BLaER1 treated with 17β-estradiol and CSF1 and Interleukin-3, amounts not matched to agents 10 nM and 100 nM (cell line): ENCODE data around the gene GAGE10.
"Not testable (repeated sequence)": the region's sequence is repeated elsewhere in the genome, so short reads cannot be mapped to it uniquely, and the experiment has no call there.

Experiments used
- H3K27ac ChIP-seq, 11 experiments: shearing (Covaris generic); formaldehyde crosslinking; 2 replicates each; pipeline ENCODE4 v1.8.1; 2022
- H3K27me3 ChIP-seq, 11 experiments: shearing (Covaris generic); formaldehyde crosslinking; 2 replicates each; pipeline ENCODE4 v1.8.1; 2022
- H3K36me3 ChIP-seq, 11 experiments: shearing (Covaris generic); formaldehyde crosslinking; 2 replicates each; pipeline ENCODE4 v1.8.1; 2022
- H3K4me1 ChIP-seq, 10 experiments: shearing (Covaris generic); formaldehyde crosslinking; 2 replicates each; pipeline ENCODE4 v1.8.1; 2022
- H3K4me2 ChIP-seq, 11 experiments: shearing (Covaris generic); formaldehyde crosslinking; 2 replicates each; pipeline ENCODE4 v1.8.1; 2022
- H3K4me3 ChIP-seq, 10 experiments: shearing (Covaris generic); formaldehyde crosslinking; 2 replicates each; pipeline ENCODE4 v1.8.1; 2022
- H3K9ac ChIP-seq, 11 experiments: shearing (Covaris generic); formaldehyde crosslinking; 2 replicates each; pipeline ENCODE4 v1.8.1; 2022
- H3K9me3 ChIP-seq, 11 experiments: shearing (Covaris generic); formaldehyde crosslinking; replicated peaks in 1 of 11; 2 replicates each; pipeline ENCODE4 v1.8.1; 2022
- H4K20me1 ChIP-seq, 11 experiments: shearing (Covaris generic); formaldehyde crosslinking; 2 replicates each; pipeline ENCODE4 v1.8.1; 2022
- Cebpa-rat ChIP-seq, 11 experiments: shearing (Covaris generic); IDR thresholded peaks; 2 replicates each; pipeline ENCODE4 v1.8.1; 2022

GAGE10 gene

DNA sequence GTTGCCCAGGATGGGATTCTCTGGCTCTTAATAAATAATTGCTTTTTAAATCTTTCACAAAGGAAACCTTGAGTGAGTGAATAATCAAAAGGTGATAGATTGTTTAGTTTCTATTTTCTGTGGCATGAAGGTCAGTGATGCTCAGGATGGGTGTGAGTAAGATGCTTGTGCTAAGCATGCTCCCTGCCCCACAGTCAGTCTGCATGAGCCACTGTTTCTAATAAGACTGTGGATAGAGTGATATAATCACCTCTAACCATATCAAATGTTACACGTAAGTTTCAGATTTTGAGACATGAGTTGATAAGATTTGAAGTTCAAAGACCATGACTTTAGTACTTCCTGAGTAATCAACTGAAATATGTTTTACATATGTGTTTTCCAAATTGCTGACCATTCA is 2.7 kb upstream of the GAGE10 start:
- Histone ChIP-seq H4K20me1 (peaks cover 0 to 4% (median 0%) of the 10 kb centered on the region in 11 experiments; a peak in 1 of 22 replicates), H3K4me3 (no peak overlapping the region), H3K36me3 (no peaks in the 10 kb centered on the region), H3K27ac (no peak overlapping the region), H3K4me2 (no peak overlapping the region), H3K27me3 (peaks cover 59 to 92% (median 82%) of the 10 kb centered on the region in 11 experiments), H3K9ac (no peak overlapping the region), H3K4me1 (no peaks in the 10 kb centered on the region), H3K9me3 (no peaks in the 10 kb centered on the region)
- TF ChIP-seq Cebpa-rat (IDR thresholded peaks at IDR 0.05), result no peak

DNA sequence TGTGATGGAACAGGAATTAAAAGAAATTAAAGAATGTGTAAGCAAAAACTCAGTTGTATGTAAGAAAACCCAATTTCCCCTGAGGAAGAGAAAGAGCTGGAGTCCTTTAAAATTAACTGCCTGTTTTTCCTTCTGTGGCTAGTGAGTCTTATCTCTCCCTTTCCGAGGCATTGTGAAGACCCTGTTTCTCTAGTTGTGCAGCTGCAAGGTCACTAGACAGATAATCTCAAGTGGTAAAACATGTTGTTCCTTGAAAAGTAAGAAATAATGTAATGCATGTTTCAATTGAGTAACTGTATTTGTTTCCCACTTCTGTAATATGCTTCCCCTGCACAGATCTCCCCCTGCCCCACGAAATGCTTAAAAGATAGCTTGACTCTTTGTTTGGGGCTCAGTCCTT is 4.3 kb downstream of the GAGE10 start:
- H3K9me3 ChIP-seq, H3K4me3 ChIP-seq, H3K36me3 ChIP-seq, H4K20me1 ChIP-seq, H3K27ac ChIP-seq, H3K9ac ChIP-seq: not testable (repeated sequence)
- Histone ChIP-seq H3K27me3 (peaks cover 23 to 65% (median 55%) of the 10 kb centered on the region in 11 experiments), H3K4me1 (peaks cover 8 to 30% (median 25%) of the 10 kb centered on the region in 10 experiments), H3K4me2 (peak overlapping the region in 4 of 11 experiments; percentile 76 to 91 (median 82); a peak in 4 of 22 replicates)

DNA sequence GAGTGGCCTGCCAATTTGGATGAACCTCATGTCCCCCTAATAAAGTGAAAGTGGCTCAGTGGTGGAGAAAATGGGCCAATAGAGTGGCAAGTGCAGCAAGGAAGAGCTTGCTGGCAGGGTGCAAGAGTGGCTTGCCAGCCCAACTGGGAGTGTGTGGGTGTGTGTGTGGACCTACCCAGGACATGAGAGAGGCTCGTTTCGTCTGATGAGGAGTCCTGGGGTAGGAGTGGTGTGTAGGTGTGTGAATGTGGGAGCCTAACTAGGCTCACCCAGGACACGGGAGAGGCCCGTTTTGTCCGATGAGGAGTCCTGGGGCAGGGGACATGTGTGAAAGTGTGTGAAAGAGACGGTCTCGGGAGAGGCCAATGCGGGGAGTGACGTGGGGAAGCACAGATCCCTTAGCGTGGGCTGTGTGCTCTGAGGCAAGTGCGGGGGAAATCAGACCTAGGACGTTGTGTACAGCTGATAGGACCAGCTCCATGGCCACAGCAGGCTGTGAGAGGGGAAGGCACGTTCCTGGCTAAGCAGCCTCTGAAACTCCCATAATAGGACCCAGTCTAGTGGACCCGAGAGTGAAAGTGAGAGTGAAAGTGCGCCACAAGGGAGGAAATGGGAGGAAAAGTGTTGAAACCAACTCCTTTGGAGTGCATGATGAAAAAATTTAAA is 5.3 kb downstream of the GAGE10 start:
- Histone ChIP-seq H4K20me1 (peaks cover 0 to 4% (median 0%) of the 10 kb centered on the region in 11 experiments; a peak in 1 of 22 replicates), H3K36me3 (no peaks in the 10 kb centered on the region), H3K4me2 (peak overlapping the region; percentile 74 to 95 (median 85)), H3K9ac (peak overlapping the region; percentile 30 to 76 (median 70); a peak in 21 of 22 replicates), H3K27me3 (peaks cover 13 to 63% (median 54%) of the 10 kb centered on the region in 11 experiments; a peak in 21 of 22 replicates), H3K4me3 (peak overlapping the region; percentile 14 to 62 (median 45); a peak in 17 of 20 replicates), H3K27ac (peak overlapping the region in 10 of 11 experiments; percentile 22 to 83 (median 76); a peak in 20 of 22 replicates), H3K4me1 (peaks cover 8 to 30% (median 25%) of the 10 kb centered on the region in 10 experiments), H3K9me3 (no peaks in the 10 kb centered on the region)
- no peak for TF ChIP-seq Cebpa-rat (IDR thresholded peaks at IDR 0.05)

DNA sequence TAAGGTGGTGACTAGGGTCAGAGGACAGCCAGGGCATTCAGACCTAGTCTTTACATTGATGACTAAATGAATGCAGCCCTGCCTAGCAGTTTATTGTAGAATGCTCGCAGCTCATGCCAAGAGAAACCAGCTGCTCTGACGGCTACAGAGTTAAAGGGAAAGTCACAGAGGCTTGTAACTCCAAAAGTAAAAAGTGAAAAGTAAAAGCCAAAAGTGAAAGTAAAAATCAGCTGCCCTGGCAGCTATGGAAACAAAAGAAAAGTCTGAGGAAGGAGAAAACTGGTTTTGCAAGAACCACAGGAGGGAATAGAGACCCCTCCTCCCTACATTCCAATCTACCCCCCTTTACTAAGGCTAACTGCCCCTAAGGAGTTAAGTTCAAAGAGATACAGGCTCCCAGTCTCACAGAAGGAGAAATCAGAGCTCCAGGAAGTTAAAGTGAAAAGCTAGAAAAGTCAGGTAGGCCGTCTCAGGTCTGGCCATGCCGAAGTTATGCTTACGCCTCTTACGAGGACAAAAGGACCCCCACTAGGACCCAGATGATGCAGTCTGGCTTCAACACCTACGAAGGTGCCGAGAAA is 6.0 kb downstream of the GAGE10 start:
- Histone ChIP-seq H3K36me3 (no peaks in the 10 kb centered on the region), H3K4me2 (peak overlapping the region; percentile 74 to 95 (median 85)), H3K27me3 (peaks cover 11 to 60% (median 48%) of the 10 kb centered on the region in 11 experiments; a peak in 19 of 22 replicates), H3K27ac (peak overlapping the region in 10 of 11 experiments; percentile 22 to 83 (median 76); a peak in 21 of 22 replicates), H3K9ac (peak overlapping the region; percentile 43 to 76 (median 70); a peak in 21 of 22 replicates), H3K4me3 (peak overlapping the region; percentile 14 to 62 (median 45); a peak in 17 of 20 replicates), H4K20me1 (no peaks in the 10 kb centered on the region), H3K9me3 (no peaks in the 10 kb centered on the region), H3K4me1 (peaks cover 8 to 30% (median 25%) of the 10 kb centered on the region in 10 experiments)
- no peak for TF ChIP-seq Cebpa-rat (IDR thresholded peaks at IDR 0.05)

DNA sequence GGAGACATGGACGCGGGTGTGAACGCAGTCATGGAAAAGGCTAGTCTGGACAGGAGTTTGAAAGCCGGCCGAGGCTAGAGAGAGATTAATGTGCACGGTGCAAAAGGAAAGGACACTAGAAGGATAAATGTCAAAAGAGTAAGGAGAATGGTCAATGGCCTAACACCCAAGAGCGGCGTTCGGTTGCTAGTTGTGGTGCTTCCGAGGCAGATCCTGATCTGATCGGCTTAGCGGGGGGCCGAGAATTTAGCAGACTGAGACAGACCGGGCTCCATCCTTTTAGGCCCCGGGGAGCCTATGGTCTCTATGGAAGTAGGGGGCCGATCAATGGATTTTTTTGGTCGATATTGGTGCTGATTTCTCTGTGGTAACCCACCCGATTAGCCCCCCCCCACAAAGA is 6.9 kb downstream of the GAGE10 start:
- no peak overlapping the region for H3K4me3 ChIP-seq
- no peaks in the 10 kb centered on the region for H3K9me3 ChIP-seq
- H3K36me3 ChIP-seq, result no peaks in the 10 kb centered on the region
- H3K27me3 ChIP-seq, result peaks cover 18 to 63% (median 56%) of the 10 kb centered on the region in 11 experiments; a peak in 19 of 22 replicates
- H3K27ac ChIP-seq, result peak overlapping the region in 6 of 11 experiments; percentile 71 to 83 (median 76); a peak in 8 of 22 replicates
- no peak for TF ChIP-seq Cebpa-rat (IDR thresholded peaks at IDR 0.05)
- no peaks in the 10 kb centered on the region for H4K20me1 ChIP-seq
- H3K9ac ChIP-seq, result peak overlapping the region in 1 of 11 experiments; percentile 70; a peak in 1 of 22 replicates
- H3K4me2 ChIP-seq, result peak overlapping the region; percentile 74 to 95 (median 85); a peak in 20 of 22 replicates
- H3K4me1 ChIP-seq, result peaks cover 8 to 30% (median 25%) of the 10 kb centered on the region in 10 experiments

DNA sequence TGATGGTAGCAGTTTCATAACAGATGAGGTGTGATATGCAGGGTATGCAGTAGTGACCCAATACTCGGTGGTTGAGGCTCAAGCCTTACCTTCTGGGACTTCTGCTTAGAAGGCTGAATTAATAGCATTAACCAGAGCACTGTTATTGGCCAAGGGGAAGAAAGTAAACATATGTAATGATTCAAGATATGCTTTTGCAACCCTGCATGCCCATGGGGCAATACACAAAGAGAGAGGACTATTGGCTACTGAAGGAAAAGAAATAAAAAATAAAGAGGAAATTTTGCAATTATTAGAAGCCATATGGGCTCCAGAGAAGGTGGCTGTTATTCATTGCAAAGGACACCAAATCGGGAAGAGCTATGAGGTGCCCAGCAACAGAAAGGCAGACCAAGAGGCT is 8.7 kb downstream of the GAGE10 start:
- Histone ChIP-seq H3K27me3 (peaks cover 27 to 70% (median 56%) of the 10 kb centered on the region in 11 experiments), H3K4me3 (no peak overlapping the region), H3K4me1 (peaks cover 8 to 30% (median 25%) of the 10 kb centered on the region in 10 experiments), H3K9ac (no peak overlapping the region), H4K20me1 (no peaks in the 10 kb centered on the region), H3K27ac (no peak overlapping the region), H3K36me3 (no peaks in the 10 kb centered on the region), H3K4me2 (no peak overlapping the region), H3K9me3 (no peaks in the 10 kb centered on the region)
- TF ChIP-seq Cebpa-rat (IDR thresholded peaks at IDR 0.05), result no peak

DNA sequence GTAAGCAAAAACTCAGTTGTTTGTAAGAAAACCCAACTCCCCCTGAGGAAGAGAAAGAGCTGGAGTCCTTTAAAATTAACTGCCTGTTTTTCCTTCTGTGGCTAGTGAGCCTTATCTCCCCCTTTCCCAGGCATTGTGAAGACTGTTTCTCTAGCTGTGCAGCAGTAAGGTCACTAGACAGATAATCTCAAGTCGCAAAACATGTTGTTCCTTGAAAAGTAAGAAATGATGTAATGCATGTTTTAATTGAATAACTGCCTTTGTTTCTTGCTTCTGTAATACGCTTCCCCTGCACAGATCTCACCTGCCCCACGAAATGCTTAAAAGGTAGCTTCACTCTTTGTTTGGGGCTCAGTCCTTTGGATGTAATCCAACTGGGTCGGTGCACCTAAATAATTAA is 12.6 kb downstream of the GAGE10 start:
- no peaks in the 10 kb centered on the region for H3K4me1 ChIP-seq
- H3K27ac ChIP-seq, result no peak overlapping the region
- no peaks in the 10 kb centered on the region for H3K36me3 ChIP-seq
- H3K4me2 ChIP-seq, result no peak overlapping the region
- no peaks in the 10 kb centered on the region for H3K9me3 ChIP-seq
- H3K4me3 ChIP-seq, result no peak overlapping the region
- no peaks in the 10 kb centered on the region for H4K20me1 ChIP-seq
- H3K27me3 ChIP-seq, result peaks cover 16 to 62% (median 50%) of the 10 kb centered on the region in 11 experiments
- no peak for TF ChIP-seq Cebpa-rat (IDR thresholded peaks at IDR 0.05)
- no peak overlapping the region for H3K9ac ChIP-seq

DNA sequence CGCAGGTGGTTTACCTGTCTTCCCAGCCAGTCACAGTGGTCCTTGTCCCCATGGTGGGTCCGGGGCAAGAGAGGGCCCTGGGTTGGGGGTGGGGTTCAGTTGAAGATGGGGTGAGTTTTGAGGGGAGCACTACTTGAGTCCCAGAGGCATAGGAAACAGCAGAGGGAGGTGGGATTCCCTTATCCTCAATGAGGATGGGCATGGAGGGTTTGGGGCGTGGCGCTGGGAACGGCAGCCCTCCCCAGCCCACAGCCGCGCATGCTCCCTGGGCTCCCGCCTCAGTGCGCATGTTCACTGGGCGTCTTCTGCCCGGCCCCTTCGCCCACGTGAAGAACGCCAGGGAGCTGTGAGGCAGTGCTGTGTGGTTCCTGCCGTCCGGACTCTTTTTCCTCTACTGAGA is 18.3 kb downstream of the GAGE10 start, which contains the start of gene GAGE12J:
Gene GAGE12J, plus strand, starts transcription at position 301 of the 400 bp plus-strand sequence. CDS start 1,157 bp downstream, outside the sequence.
- H3K27ac ChIP-seq, H3K9ac ChIP-seq, H3K9me3 ChIP-seq, H3K4me3 ChIP-seq, H3K4me1 ChIP-seq, H3K27me3 ChIP-seq, H4K20me1 ChIP-seq, H3K36me3 ChIP-seq, H3K4me2 ChIP-seq: not testable (repeated sequence)

DNA sequence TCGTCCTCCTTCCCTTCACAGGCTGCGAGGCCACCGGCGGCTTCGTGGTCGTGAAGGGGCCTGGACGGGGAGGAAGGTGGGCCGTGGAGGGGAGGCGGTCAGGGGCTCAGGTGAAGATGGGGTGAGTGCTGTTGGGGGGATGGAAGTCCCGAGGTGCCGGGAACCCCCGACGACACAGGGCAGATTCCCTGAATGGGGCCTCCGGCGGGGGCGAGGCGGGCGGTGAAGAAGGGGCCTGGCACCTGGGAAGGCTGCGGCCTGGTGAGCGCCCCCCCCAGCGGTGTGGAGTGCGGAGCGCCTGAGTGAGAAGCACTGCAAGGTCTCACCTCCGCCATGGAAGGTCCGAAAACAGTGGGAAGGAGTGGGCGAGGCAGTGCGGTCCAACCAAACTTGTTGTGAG is 18.8 kb downstream of the GAGE10 start:
- not testable (repeated sequence) for H3K36me3 ChIP-seq, H3K4me1 ChIP-seq, H3K4me3 ChIP-seq, H3K27ac ChIP-seq, H3K9me3 ChIP-seq, H3K9ac ChIP-seq, H3K27me3 ChIP-seq, H3K4me2 ChIP-seq, H4K20me1 ChIP-seq

DNA sequence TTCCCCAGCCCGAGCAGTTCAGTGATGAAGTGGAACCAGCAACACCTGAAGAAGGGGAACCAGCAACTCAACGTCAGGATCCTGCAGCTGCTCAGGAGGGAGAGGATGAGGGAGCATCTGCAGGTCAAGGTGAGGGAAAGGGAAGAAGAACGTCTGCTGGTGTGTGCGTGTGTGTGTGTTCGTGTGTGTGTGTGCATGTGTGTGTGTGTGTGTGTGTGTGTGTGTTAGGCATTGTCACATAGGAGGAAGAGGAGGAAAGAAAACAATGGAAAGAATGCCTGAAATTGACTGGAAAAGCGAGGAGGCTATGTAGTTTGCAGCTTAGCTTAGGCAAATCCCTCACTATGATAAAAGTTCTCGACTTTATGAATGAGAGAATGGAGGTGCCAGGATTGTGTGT is 20.3 kb downstream of the GAGE10 start:
- H4K20me1 ChIP-seq, H3K27ac ChIP-seq, H3K9me3 ChIP-seq, H3K4me2 ChIP-seq, H3K36me3 ChIP-seq, H3K9ac ChIP-seq, H3K4me1 ChIP-seq, H3K4me3 ChIP-seq, H3K27me3 ChIP-seq: not testable (repeated sequence)

DNA sequence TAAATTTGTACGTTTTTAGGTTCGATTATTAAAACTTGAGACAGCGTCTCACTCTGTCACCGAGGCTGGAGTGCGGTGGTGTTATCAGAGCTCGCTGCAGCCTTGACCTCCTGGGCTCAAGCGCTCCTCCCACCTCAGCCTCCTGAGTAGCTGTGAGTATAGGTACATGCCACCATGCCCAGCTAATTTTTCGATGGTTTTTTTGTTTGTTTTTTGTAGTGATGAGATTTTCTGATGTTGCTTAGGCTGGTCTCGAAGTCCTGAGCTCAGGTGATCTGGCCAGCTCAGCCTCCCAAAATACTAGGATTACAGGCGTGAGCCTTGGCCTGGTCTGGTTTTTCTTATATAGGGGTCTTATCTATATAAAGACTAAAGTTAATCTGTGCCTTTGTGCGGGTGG is 27.0 kb downstream of the GAGE10 start:
- not testable (repeated sequence) for H3K36me3 ChIP-seq, H3K4me1 ChIP-seq, H4K20me1 ChIP-seq, H3K9me3 ChIP-seq, H3K4me2 ChIP-seq, H3K9ac ChIP-seq, H3K27me3 ChIP-seq, H3K4me3 ChIP-seq, H3K27ac ChIP-seq

DNA sequence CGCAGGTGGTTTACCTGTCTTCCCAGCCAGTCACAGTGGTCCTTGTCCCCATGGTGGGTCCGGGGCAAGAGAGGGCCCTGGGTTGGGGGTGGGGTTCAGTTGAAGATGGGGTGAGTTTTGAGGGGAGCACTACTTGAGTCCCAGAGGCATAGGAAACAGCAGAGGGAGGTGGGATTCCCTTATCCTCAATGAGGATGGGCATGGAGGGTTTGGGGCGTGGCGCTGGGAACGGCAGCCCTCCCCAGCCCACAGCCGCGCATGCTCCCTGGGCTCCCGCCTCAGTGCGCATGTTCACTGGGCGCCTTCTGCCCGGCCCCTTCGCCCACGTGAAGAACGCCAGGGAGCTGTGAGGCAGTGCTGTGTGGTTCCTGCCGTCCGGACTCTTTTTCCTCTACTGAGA is 27.8 kb downstream of the GAGE10 start, which contains the start of gene GAGE13:
Gene GAGE13, plus strand, starts transcription at position 301 of the 400 bp plus-strand sequence. CDS start 1,156 bp downstream, outside the sequence.
- not testable (repeated sequence) for H3K4me3 ChIP-seq, H3K36me3 ChIP-seq, H3K9me3 ChIP-seq, H3K27ac ChIP-seq, H3K4me2 ChIP-seq, H3K4me1 ChIP-seq, H3K9ac ChIP-seq, H4K20me1 ChIP-seq, H3K27me3 ChIP-seq

DNA sequence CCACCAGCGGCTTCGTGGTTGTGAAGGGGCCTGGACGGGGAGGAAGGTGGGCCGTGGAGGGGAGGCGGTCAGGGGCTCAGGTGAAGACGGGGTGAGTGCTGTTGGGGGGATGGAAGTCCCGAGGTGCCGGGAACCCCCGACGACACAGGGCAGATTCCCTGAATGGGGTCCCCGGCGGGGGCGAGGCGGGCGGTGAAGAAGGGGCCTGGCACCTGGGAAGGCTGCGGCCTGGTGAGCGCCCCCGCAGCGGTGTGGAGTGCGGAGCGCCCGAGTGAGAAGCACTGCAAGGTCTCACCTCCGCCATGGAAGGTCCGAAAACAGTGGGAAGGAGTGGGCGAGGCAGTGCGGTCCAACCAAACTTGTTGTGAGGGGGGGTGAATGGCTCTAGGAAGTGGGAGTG is 28.4 kb downstream of the GAGE10 start:
- not testable (repeated sequence) for H4K20me1 ChIP-seq, H3K4me3 ChIP-seq, H3K4me1 ChIP-seq, H3K4me2 ChIP-seq, H3K27ac ChIP-seq, H3K27me3 ChIP-seq, H3K36me3 ChIP-seq, H3K9me3 ChIP-seq, H3K9ac ChIP-seq
